Measurements from ENCODE around the gene TTC21A.
A peak's percentile ranks its signal among the peaks of the same experiment; 100 is the strongest.

The TTC21A gene

DNA sequence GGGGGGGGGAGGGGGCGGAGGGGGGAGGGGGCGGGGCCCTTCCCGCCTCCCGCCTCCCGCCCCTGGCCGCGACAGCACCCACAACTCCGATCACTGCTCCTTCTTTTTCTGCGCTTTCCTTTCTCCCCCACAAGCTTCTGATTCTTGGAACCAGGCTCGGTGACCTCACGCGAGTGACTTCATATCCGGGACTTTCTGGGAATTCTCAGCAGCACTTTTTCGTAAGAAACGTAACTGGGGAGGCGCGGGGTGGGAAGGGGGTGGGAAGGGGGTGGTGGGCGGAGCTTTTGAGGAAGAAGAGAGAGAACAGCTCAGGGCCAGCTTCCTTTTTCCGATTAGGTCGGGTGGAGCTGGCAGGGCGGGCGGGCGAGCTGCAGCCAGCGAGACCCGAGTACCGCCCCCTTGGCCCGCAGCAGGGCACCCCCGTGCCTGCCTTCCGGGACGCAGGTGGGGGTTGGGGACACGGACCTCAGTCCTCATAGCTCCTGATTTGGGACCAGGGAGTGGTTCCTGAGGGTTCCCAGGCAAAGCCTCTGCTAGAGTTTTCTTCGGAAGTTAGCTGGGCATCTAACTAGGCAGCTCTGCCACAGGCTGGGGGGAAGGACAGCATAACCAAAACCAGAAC, 70.3 kb downstream of the TTC21A start:
- ATAC-seq = peak; percentile 55

DNA sequence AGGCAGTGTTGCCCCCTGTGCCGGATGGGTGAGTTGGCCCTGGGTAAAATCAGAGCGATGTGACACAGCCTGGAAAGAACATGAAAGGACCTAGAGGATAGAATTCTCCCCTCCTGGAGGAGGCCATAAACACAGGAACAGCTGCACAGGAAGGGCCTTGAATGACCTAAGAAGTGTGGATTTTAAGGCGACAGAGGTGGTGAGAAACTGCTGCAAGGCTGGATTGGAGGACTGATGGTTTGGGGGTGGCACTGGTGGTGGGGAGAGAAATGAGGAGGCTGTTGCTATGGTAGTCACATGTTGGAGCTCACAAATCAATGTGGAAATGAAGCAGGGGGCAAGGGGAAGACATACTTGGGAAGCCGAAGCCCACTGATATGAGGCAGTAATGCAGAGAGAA, 71.1 kb downstream of the TTC21A start:
- no peak for ATAC-seq
- TF ChIP-seq ZC3H10 (CRISPR knock-in tag; IDR thresholded peaks at IDR 0.05) = no peak
- no peak for TF ChIP-seq ZNF565 (CRISPR knock-in tag; conservative IDR thresholded peaks at IDR 0.05; ENCODE audit: low read depth)
- TF ChIP-seq, protein P1, sequence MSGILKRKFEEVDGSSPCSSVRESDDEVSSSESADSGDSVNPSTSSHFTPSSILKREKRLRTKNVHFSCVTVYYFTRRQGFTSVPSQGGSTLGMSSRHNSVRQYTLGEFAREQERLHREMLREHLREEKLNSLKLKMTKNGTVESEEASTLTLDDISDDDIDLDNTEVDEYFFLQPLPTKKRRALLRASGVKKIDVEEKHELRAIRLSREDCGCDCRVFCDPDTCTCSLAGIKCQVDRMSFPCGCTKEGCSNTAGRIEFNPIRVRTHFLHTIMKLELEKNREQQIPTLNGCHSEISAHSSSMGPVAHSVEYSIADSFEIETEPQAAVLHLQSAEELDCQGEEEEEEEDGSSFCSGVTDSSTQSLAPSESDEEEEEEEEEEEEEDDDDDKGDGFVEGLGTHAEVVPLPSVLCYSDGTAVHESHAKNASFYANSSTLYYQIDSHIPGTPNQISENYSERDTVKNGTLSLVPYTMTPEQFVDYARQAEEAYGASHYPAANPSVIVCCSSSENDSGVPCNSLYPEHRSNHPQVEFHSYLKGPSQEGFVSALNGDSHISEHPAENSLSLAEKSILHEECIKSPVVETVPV (CRISPR knock-in tag; IDR thresholded peaks at IDR 0.05) = no peak
- no peak for TF ChIP-seq TCF4 (CRISPR knock-in tag; IDR thresholded peaks at IDR 0.05; ENCODE audit: borderline replicate concordance)
- no peak for TF ChIP-seq ISL1 (CRISPR knock-in tag; IDR thresholded peaks at IDR 0.05)
- no peak for TF ChIP-seq SNAI2 (CRISPR knock-in tag; IDR thresholded peaks at IDR 0.05)
- no peak for TF ChIP-seq CSDC2 (CRISPR knock-in tag; IDR thresholded peaks at IDR 0.05)
- TF ChIP-seq ZFP30 (CRISPR knock-in tag; IDR thresholded peaks at IDR 0.05) = no peak
- no peak for TF ChIP-seq TOX (CRISPR knock-in tag; IDR thresholded peaks at IDR 0.05; ENCODE audit: borderline replicate concordance)
- TF ChIP-seq, protein P2, sequence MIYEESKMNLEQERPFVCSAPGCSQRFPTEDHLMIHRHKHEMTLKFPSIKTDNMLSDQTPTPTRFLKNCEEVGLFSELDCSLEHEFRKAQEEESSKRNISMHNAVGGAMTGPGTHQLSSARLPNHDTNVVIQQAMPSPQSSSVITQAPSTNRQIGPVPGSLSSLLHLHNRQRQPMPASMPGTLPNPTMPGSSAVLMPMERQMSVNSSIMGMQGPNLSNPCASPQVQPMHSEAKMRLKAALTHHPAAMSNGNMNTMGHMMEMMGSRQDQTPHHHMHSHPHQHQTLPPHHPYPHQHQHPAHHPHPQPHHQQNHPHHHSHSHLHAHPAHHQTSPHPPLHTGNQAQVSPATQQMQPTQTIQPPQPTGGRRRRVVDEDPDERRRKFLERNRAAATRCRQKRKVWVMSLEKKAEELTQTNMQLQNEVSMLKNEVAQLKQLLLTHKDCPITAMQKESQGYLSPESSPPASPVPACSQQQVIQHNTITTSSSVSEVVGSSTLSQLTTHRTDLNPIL (CRISPR knock-in tag; IDR thresholded peaks at IDR 0.05; ENCODE audit: low read depth) = no peak
- TF ChIP-seq BACH2 (CRISPR knock-in tag; IDR thresholded peaks at IDR 0.05; ENCODE audit: borderline replicate concordance) = no peak
- no peak for TF ChIP-seq GLIS3 (CRISPR knock-in tag; IDR thresholded peaks at IDR 0.05)
- TF ChIP-seq TSHZ2 (CRISPR knock-in tag; IDR thresholded peaks at IDR 0.05) = no peak
- TF ChIP-seq ZFP3 (CRISPR knock-in tag; IDR thresholded peaks at IDR 0.05) = no peak
- no peak for TF ChIP-seq ZNF8 (CRISPR knock-in tag; IDR thresholded peaks at IDR 0.05)
- TF ChIP-seq ARNTL (CRISPR knock-in tag; IDR thresholded peaks at IDR 0.05; ENCODE audit: borderline replicate concordance, low read depth) = no peak

More for the DNA sequence above, 70.3 kb downstream of the TTC21A start:
- no peak for TF ChIP-seq POU6F1 (CRISPR knock-in tag; IDR thresholded peaks at IDR 0.05; ENCODE audit: borderline replicate concordance, low read depth)
- TF ChIP-seq OSR1 (CRISPR knock-in tag; IDR thresholded peaks at IDR 0.05) = no peak
- no peak for TF ChIP-seq ESRRG (CRISPR knock-in tag; IDR thresholded peaks at IDR 0.05)
- TF ChIP-seq PPARA (CRISPR knock-in tag; IDR thresholded peaks at IDR 0.05; ENCODE audit: borderline replicate concordance) = no peak
- no peak for TF ChIP-seq CSDC2 (CRISPR knock-in tag; IDR thresholded peaks at IDR 0.05)
- TF ChIP-seq ZFP30 (CRISPR knock-in tag; IDR thresholded peaks at IDR 0.05) = no peak
- no peak for TF ChIP-seq ZC3H10 (CRISPR knock-in tag; IDR thresholded peaks at IDR 0.05)
- no peak for TF ChIP-seq ZNF8 (CRISPR knock-in tag; IDR thresholded peaks at IDR 0.05)
- no peak for TF ChIP-seq ARNTL (CRISPR knock-in tag; IDR thresholded peaks at IDR 0.05; ENCODE audit: borderline replicate concordance, low read depth)
- no peak for TF ChIP-seq ISL1 (CRISPR knock-in tag; IDR thresholded peaks at IDR 0.05)
- TF ChIP-seq, protein P1 (CRISPR knock-in tag; IDR thresholded peaks at IDR 0.05) = no peak

DNA sequence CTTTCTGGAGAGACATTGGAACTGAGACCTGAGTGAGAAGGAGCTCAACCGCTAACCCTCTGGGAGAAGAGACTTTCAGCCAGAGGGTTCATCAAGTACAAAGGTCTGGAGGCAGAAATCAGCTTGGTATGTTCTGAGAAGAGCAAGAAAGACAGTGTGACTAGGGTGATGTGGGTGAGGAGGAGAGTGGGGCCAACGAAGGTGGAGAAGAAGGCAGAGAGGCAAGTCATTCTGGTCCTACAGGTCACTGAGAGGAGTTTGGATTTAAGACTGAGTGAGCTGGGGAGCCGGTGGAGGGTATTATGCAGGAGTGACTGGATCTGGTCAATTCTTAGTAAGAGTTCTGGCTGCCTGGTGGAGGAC, 72.7 kb downstream of the TTC21A start:
- no peak for TF ChIP-seq ESRRG (CRISPR knock-in tag; IDR thresholded peaks at IDR 0.05)
- no peak for TF ChIP-seq POU6F1 (CRISPR knock-in tag; IDR thresholded peaks at IDR 0.05; ENCODE audit: borderline replicate concordance, low read depth)
- no peak for TF ChIP-seq ZNF8 (CRISPR knock-in tag; IDR thresholded peaks at IDR 0.05)
- no peak for TF ChIP-seq TCF4 (CRISPR knock-in tag; IDR thresholded peaks at IDR 0.05; ENCODE audit: borderline replicate concordance)
- TF ChIP-seq ARNTL (CRISPR knock-in tag; IDR thresholded peaks at IDR 0.05; ENCODE audit: borderline replicate concordance, low read depth) = no peak
- no peak for TF ChIP-seq OSR1 (CRISPR knock-in tag; IDR thresholded peaks at IDR 0.05)
- ATAC-seq = no peak

Data from SK-N-SH treated with all-trans-retinoic acid at 6 μM for 48 hours (cell line).